GM12878 (cell line): ENCODE measurements around the gene MRPL41. TPM values are rescaled to one million over a fixed set of nuclear protein-coding genes. Genes with fewer than 3 reads are reported as not detected.

Experiments used
- ATAC-seq: fragments of 200-7000 bp; cut with Tn5 transposase; 3 replicates; pipeline ENCODE4 v1.9.1; 2020; ENCODE audit warnings: mild to moderate bottlenecking, moderate library complexity
- BruUV-seq: library from RNA; stranded (reverse); fragments of 400-500 nt; replicated peaks from 2 replicates; lab custom pipeline; 2021; lab: Mats Ljungman, UMichigan
- CTCF ChIA-PET: fragments of 300-600 bp; sonication (Branson Sonifier 250); formaldehyde crosslinking; extraction: SDS; loops from one replicate; lab custom pipeline; 2021; ENCODE audit warnings: inconsistent platforms; lab: Yijun Ruan, JAX
- POLR2A ChIA-PET: fragments of 350-600 bp; formaldehyde crosslinking; extraction: SDS; loops from one replicate; lab custom pipeline; 2021; ENCODE audit warnings: inconsistent platforms; lab: Charles Lee
- RAD21 ChIA-PET: fragments of 300-600 bp; sonication (Branson Sonifier 250); formaldehyde crosslinking; loops from one replicate; lab custom pipeline; 2023; ENCODE audit warnings: antibody characterized with exemption; ENCODE audit not compliant: unreplicated experiment; lab: Charles Lee
- SMC1A ChIA-PET: fragments of 300-600 bp; sonication (Branson Sonifier 250); formaldehyde crosslinking; loops from one replicate; lab custom pipeline; 2023; ENCODE audit not compliant: unreplicated experiment, uncharacterized antibody; lab: Charles Lee
- DNase-seq: peaks from one replicate; pipeline ENCODE4 v3.0.0-alpha.2; 2011; ENCODE audit warnings: low read depth, low spot score
- FAIRE-seq: peaks from 3 replicates; lab custom pipeline; 2011; peaks lifted over from hg19 to GRCh38; lab: Jason Lieb, UNC
- H2AFZ ChIP-seq: 2 replicates; pipeline ENCODE4 v1.6.0; 2011; ENCODE audit warnings: low read depth, low read length, control low read depth; ENCODE audit not compliant: control insufficient read depth
- H3K27ac ChIP-seq: 2 replicates; pipeline ENCODE4 v1.5.1; 2011; ENCODE audit warnings: control low read depth; ENCODE audit not compliant: control insufficient read depth, insufficient read depth
- H3K27me3 ChIP-seq, 2 experiments: replicated peaks in 1 of 2; 2 replicates each; pipeline versions ENCODE4 v1.6.0 to v1.6.1; 2011; ENCODE audit warnings: low read length in 1 of 2; ENCODE audit not compliant: control insufficient read depth in 2 of 2, insufficient read depth in 2 of 2
- H3K36me3 ChIP-seq, 2 experiments: 2 replicates each; pipeline ENCODE4 v1.5.1; 2011; ENCODE audit warnings: low read length in 1 of 2; ENCODE audit not compliant: control insufficient read depth in 2 of 2, insufficient read depth in 2 of 2
- H3K4me1 ChIP-seq: 2 replicates; pipeline ENCODE4 v1.6.1; 2011; ENCODE audit warnings: mild to moderate bottlenecking, low read length, moderate library complexity, mixed read lengths; ENCODE audit not compliant: control insufficient read depth, insufficient read depth
- H3K4me2 ChIP-seq: 2 replicates; pipeline ENCODE4 v1.6.0; 2011; ENCODE audit warnings: control low read depth; ENCODE audit not compliant: control insufficient read depth, insufficient read depth
- H3K4me3 ChIP-seq: fragments of 200-600 bp; sonication (generic); 2 replicates; pipeline ENCODE4 v1.5.1; 2016
- H3K79me2 ChIP-seq: 2 replicates; pipeline ENCODE4 v1.6.0; 2011; ENCODE audit warnings: low read length; ENCODE audit not compliant: control insufficient read depth, insufficient read depth
- H3K9ac ChIP-seq: 2 replicates; pipeline ENCODE4 v1.8.0; 2011; ENCODE audit warnings: low read length, control low read depth, mixed read lengths; ENCODE audit not compliant: control insufficient read depth, insufficient read depth
- H3K9me3 ChIP-seq: replicated peaks from 3 replicates; pipeline ENCODE4 v1.5.1; 2011; ENCODE audit warnings: mild to moderate bottlenecking, low read length; ENCODE audit not compliant: control insufficient read depth, insufficient read depth
- H4K20me1 ChIP-seq: 2 replicates; pipeline ENCODE4 v1.6.0; 2011; ENCODE audit not compliant: control insufficient read depth, insufficient read depth
- CHD4 ChIP-seq: fragments of 200-600 bp; sonication (generic); IDR thresholded peaks from 2 replicates; pipeline ENCODE4 v1.6.1; 2016; ENCODE audit warnings: mild to moderate bottlenecking
- ESRRA ChIP-seq: IDR thresholded peaks from 2 replicates; pipeline ENCODE4 v1.6.1; 2012; ENCODE audit warnings: mild to moderate bottlenecking, low read length, improper control_type of control experiment
- ETV6 ChIP-seq, 2 experiments: fragments of 450-650 bp in 1 of 2; IDR thresholded peaks in 1 of 2; conservative IDR thresholded peaks in 1 of 2; 2 replicates each; pipeline ENCODE4 v1.6.1; 2014; ENCODE audit warnings: antibody characterized with exemption in 1 of 2, borderline replicate concordance in 1 of 2, low read depth in 1 of 2, mild to moderate bottlenecking in 1 of 2, moderate library complexity in 1 of 2
- MEF2A ChIP-seq: IDR thresholded peaks from 2 replicates; pipeline ENCODE4 v1.6.1; 2011; ENCODE audit warnings: low read depth, mild to moderate bottlenecking, low read length, moderate library complexity; ENCODE audit not compliant: insufficient read depth
- MTA2 ChIP-seq: fragments of 450-650 bp; IDR thresholded peaks from 2 replicates; pipeline ENCODE4 v1.6.1; 2016; ENCODE audit warnings: low read depth, mild to moderate bottlenecking, moderate library complexity
- MTA3 ChIP-seq: IDR thresholded peaks from 2 replicates; pipeline ENCODE4 v1.6.1; 2012; ENCODE audit warnings: low read length, inconsistent platforms, borderline replicate concordance
- MYC ChIP-seq: IDR thresholded peaks from 2 replicates; pipeline ENCODE4 v1.6.1; 2011; ENCODE audit warnings: mild to moderate bottlenecking, low read length, moderate library complexity, inconsistent platforms; ENCODE audit not compliant: insufficient read depth, insufficient replicate concordance, insufficient read length, severe bottlenecking
- PAX8 ChIP-seq: fragments of 450-650 bp; IDR thresholded peaks from 2 replicates; pipeline ENCODE4 v1.6.1; 2017; ENCODE audit warnings: mild to moderate bottlenecking, moderate library complexity
- PML ChIP-seq: IDR thresholded peaks from 2 replicates; pipeline ENCODE4 v1.6.1; 2012; ENCODE audit warnings: low read length, inconsistent platforms
- YBX1 ChIP-seq: fragments of 450-650 bp; IDR thresholded peaks from 2 replicates; pipeline ENCODE4 v1.6.1; 2016; ENCODE audit warnings: antibody characterized with exemption
- ZNF592 ChIP-seq: fragments of 450-650 bp; IDR thresholded peaks from 2 replicates; pipeline ENCODE4 v1.6.1; 2017; ENCODE audit warnings: mild to moderate bottlenecking, moderate library complexity
- ZNF687 ChIP-seq: fragments of 450-650 bp; IDR thresholded peaks from 2 replicates; pipeline ENCODE4 v1.6.1; 2017; ENCODE audit warnings: mild to moderate bottlenecking, moderate library complexity
- WGBS: methylation state at CpG from one replicate; pipeline ENCODE4 v1.1.6; 2016; ENCODE audit warnings: low lambda C conversion rate; ENCODE audit not compliant: insufficient replicate concordance, insufficient coverage; ENCODE audit errors: missing lambda C conversion rate; 5-methylcytosine and 5-hydroxymethylcytosine counted together
- in situ Hi-C: fragments of 300-500 bp; cut with MboI; formaldehyde crosslinking; loops from 9 replicates; pipeline ENCODE4 v1.14.3; 2018; ENCODE audit warnings: mixed read lengths
- intact Hi-C: fragments of 100-400 bp; cut with micrococcal nuclease; formaldehyde crosslinking; loops from one replicate; pipeline ENCODE4 v1.14.2; 2022; ENCODE audit not compliant: unreplicated experiment
- polyA plus RNA-seq, 11 experiments: library from polyadenylated mRNA; depleted of rRNA in 4 of 11; unstranded in 6 of 11; stranded (reverse) in 5 of 11; fragments of >200 nt; fragmentation: Nextera tagmentation in 4 of 11; fragmentation: Illumina TruSeq in 1 of 11; extraction: Ambion mirVana in 4 of 11; extraction: Trizol in 1 of 11; gene quantifications; 1 replicate in 1 of 11; 2 replicates in 10 of 11; pipeline versions ENCODE4 v1.2.1 to v1.2.3, GENCODE V29; 2011 to 2016; ENCODE audit warnings: inconsistent platforms in 2 of 11, missing spikeins in 2 of 11, low read depth in 1 of 11
- total RNA-seq, 4 experiments: library from RNA; depleted of rRNA in 3 of 4; stranded (reverse); fragments of >200 nt in 3 of 4; fragmentation: Illumina TruSeq in 1 of 4; extraction: Trizol in 1 of 4; gene quantifications; 2 replicates each; pipeline versions ENCODE4 v1.2.1 to v1.2.3, GENCODE V29; 2013 to 2021

The MRPL41 gene
- total and polyA plus RNA-seq, 10 of the 15 experiments (the other 5 are each of a cell fraction or from before 2014, with no cell fraction given), result 1.3 to 116 (median 40.1) TPM

DNA sequence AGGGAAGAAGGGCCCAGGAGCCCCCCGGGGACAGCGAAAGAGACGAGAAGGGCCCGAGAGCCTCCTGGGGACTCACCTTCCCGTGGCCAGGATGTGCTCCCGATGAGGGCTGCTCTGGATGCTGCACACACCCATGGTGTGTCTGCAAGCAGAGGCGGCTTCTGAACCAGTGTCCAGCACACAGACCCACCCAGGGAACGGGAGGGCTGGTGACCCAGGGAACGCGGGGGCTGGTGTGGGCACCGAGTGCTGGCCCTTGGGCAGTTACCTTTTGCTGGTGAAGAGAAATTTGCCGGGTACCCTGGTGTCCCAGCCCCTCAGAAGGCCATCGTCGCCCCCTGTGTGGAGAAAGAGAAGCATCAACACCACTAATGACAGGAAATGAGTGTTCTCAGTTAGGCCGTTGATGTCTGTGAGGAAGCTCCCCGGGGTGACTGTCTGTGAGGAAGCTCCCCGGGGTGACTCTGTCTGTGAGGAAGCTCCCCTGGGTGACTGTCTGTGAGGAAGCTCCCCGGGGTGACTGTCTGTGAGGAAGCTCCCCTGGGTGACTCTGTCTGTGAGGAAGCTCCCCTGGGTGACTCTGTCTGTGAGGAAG lies 13.2 kb downstream of the MRPL41 start:
- H3K4me2 ChIP-seq, result no peak overlapping the region
- H3K27ac ChIP-seq, result no peak overlapping the region
- no peak overlapping the region for H2AFZ ChIP-seq
- 78% methylated on average over 12 of the region's 18 CpGs for WGBS
- no peak for DNase-seq
- no peak for ATAC-seq
- H3K36me3 ChIP-seq, result peaks cover 4 to 9% of the 10 kb centered on the region in 2 experiments
- H3K9ac ChIP-seq, result no peak overlapping the region
- no peaks in the 10 kb centered on the region for H3K9me3 ChIP-seq
- H3K4me3 ChIP-seq, result no peak overlapping the region
- H3K27me3 ChIP-seq, result no peaks in the 10 kb centered on the region
- ChIA-PET RAD21 (no interaction called here), SMC1A (interaction anchor here (0.9 kb wide), 1 partner anchor 30 kb away, joined by 3 read pairs; no protein-coding TSS in a partner anchor), POLR2A (no interaction called here), CTCF (interaction anchor here (1.1 kb wide), 1 partner anchor 40 kb away, joined by 3 read pairs; no protein-coding TSS in a partner anchor)
- in situ Hi-C loops, result no loop called here
- intact Hi-C loops, result no loop called here
- no peak for FAIRE-seq
- H3K4me1 ChIP-seq, result no peaks in the 10 kb centered on the region
- BruUV-seq, result no TSS peak
- H4K20me1 ChIP-seq, result no peaks in the 10 kb centered on the region
- H3K79me2 ChIP-seq, result no peaks in the 10 kb centered on the region
- TF ChIP-seq MYC (no peak), MTA3 (no peak), PAX8 (no peak), MEF2A (no peak), YBX1 (no peak), PML (no peak), CHD4 (no peak), ETV6 (conservative IDR thresholded peaks at IDR 0.05 in 1 of 2, IDR thresholded peaks at IDR 0.05 in 1 of 2; ENCODE audit: borderline replicate concordance in 1 of 2, low read depth in 1 of 2) (no peak), ZNF592 (no peak), MTA2 (no peak), ESRRA (no peak), ZNF687 (no peak)
